NB4 (cell line): ENCODE measurements around the gene SNX19.

ENCODE experiments used
- CTCF ChIP-seq: IDR thresholded peaks from one replicate; pipeline ENCODE4 v1.5.1; 2012; ENCODE audit warnings: low read depth, low read length
- POLR2A ChIP-seq: IDR thresholded peaks from 2 replicates; pipeline ENCODE4 v1.6.1; 2011; ENCODE audit warnings: mild to moderate bottlenecking; ENCODE audit not compliant: insufficient read length; ENCODE audit errors: extremely low read depth

GRCh38 chr11:130907229-130907628 is 9.1 kb downstream of the SNX19 start:
- TF ChIP-seq POLR2A, result no peak
- TF ChIP-seq CTCF, result no peak
